Measurements from ENCODE around the gene SPN.

- TF ChIP-seq EZH2phosphoT487 (IDR thresholded peaks at IDR 0.05; ENCODE audit: low read depth) (no peak), CTCF (IDR thresholded peaks at IDR 0.05; ENCODE audit: low read depth, low read length) (no peak)
These were observed 46.0 kb downstream of the SPN start for GRCh38 chr16:29708917-29709600.

Measured in OCI-LY3 (cell line).